Skeletal muscle satellite cell (primary cell): ENCODE measurements around the gene LRIG1.

ENCODE experiments used
- H3K27me3 ChIP-seq: 2 replicates; pipeline ENCODE4 v1.7.0; 2013; ENCODE audit warnings: low read length; ENCODE audit not compliant: control insufficient read depth, insufficient read depth
- H3K36me3 ChIP-seq: 2 replicates; pipeline ENCODE4 v1.7.0; 2013; ENCODE audit warnings: mild to moderate bottlenecking, control low read depth, low read length; ENCODE audit not compliant: insufficient read depth
- H3K4me1 ChIP-seq: 2 replicates; pipeline ENCODE4 v1.7.0; 2013; ENCODE audit warnings: low read length; ENCODE audit not compliant: control insufficient read depth, insufficient read depth
- H3K4me2 ChIP-seq: 2 replicates; pipeline ENCODE4 v1.7.0; 2013; ENCODE audit warnings: mild to moderate bottlenecking, low read length
- H3K4me3 ChIP-seq: 2 replicates; pipeline ENCODE4 v1.7.0; 2013; ENCODE audit warnings: low read length
- H3K9ac ChIP-seq: 2 replicates; pipeline ENCODE4 v1.7.0; 2013; ENCODE audit warnings: mild to moderate bottlenecking, low read depth, low read length, moderate library complexity
- H3K9me3 ChIP-seq: replicated peaks from 2 replicates; pipeline ENCODE4 v1.7.0; 2013; ENCODE audit warnings: mild to moderate bottlenecking, control low read depth, low read length

The LRIG1 gene

DNA sequence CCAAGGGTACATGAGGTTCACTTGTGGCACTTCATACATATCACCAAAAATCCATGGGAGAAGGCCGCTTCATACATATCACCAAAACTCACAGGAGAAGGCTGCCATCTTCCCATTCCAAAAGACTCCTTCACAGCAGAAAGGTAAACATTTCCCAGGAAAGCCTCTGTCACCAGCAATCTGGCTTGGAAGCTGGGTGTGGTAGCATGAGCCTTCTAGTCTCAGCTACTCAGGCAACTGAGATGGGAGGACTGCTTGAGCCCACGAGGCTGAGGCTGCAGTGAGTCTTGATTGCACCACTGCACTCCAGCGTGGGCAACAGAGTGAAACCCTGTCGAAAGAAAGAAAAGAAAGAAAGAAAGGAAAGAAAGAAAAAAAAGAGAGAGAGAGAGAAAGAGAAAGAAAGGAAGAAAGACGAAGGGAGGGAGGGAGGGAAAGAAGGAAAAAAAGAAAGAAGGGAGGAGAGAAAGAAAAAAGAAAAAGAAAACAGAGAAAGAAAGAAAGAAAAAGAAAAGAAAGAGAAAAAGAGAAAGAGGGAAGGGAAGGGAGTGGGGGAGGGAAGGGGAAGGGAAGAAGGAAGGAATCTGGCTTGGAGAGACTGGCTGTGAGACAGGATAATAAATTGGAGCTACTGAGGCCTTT lies 7.2 kb downstream of the LRIG1 start:
- Histone ChIP-seq H3K36me3 (no peaks in the 10 kb centered on the region), H3K4me1 (no peaks in the 10 kb centered on the region), H3K27me3 (peaks cover 26% of the 10 kb centered on the region), H3K9me3 (no peaks in the 10 kb centered on the region), H3K9ac (no peak overlapping the region), H3K4me2 (no peak overlapping the region), H3K4me3 (no peak overlapping the region)

DNA sequence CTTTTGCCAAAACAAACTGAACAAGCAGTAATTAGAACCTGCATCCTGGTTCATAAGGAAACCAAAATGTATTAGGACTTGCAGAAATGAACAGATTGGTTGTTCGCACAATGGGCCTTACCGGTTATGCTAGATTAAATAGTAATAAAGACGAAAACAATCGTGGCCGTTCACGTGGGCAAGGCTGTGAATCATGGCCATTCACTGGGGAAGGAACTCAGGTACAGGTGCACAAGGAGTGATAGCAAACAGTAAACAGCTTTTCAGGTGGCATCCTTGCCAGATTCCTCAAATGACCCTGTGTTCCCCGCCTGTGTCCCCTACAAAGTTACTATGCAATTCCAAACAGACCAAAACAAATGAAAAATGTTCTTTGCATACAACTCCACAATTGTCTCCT lies 8.2 kb downstream of the LRIG1 start:
- Histone ChIP-seq H3K9ac (no peak overlapping the region), H3K9me3 (no peaks in the 10 kb centered on the region), H3K4me1 (no peaks in the 10 kb centered on the region), H3K27me3 (peaks cover 18% of the 10 kb centered on the region), H3K36me3 (no peaks in the 10 kb centered on the region), H3K4me3 (no peak overlapping the region), H3K4me2 (no peak overlapping the region)

DNA sequence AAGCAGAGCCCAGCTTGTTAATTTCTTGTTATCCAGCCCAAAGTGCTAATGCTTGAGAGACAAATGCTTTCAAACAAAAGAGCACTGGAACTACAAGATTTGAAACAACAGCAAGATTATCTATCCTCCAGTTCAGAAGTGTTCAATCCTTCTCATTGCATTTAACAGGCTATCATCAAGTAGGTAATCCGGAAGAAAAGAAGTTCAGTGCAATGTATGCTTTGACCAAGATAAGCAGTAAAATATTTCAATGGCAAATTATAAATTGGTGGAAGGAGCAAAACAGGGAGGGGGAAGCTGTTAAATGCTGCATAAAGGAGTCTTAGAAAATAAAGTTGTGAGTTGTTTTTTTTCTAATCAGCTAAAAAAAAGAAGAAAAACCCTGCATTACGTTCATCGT lies 8.8 kb downstream of the LRIG1 start:
- Histone ChIP-seq H3K36me3 (no peaks in the 10 kb centered on the region), H3K4me2 (no peak overlapping the region), H3K4me1 (peaks cover 5% of the 10 kb centered on the region), H3K9ac (no peak overlapping the region), H3K27me3 (peaks cover 18% of the 10 kb centered on the region), H3K9me3 (no peaks in the 10 kb centered on the region), H3K4me3 (no peak overlapping the region)

DNA sequence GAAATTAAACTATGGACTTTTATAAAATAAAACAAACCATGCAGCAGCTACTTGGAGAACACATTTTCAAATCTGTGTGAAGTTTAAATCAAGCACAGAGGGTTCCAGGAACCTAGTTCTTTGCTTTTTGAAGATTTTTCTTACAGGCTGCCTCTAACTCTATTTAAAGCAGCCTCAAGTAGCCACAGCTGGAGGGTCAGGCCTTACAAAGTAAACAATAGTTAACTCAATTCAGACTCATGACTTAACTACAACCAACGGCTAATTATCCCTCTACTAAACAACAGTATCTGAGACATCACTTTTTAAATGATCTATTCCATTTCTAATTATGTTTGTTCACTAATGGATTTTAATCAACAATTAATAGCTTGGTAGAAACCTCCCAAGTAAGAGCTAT lies 9.8 kb downstream of the LRIG1 start:
- peaks cover 15% of the 10 kb centered on the region for H3K27me3 ChIP-seq
- H3K4me1 ChIP-seq: peaks cover 14% of the 10 kb centered on the region
- H3K9me3 ChIP-seq: no peaks in the 10 kb centered on the region
- H3K9ac ChIP-seq: no peak overlapping the region
- no peak overlapping the region for H3K4me3 ChIP-seq
- no peaks in the 10 kb centered on the region for H3K36me3 ChIP-seq
- H3K4me2 ChIP-seq: no peak overlapping the region

DNA sequence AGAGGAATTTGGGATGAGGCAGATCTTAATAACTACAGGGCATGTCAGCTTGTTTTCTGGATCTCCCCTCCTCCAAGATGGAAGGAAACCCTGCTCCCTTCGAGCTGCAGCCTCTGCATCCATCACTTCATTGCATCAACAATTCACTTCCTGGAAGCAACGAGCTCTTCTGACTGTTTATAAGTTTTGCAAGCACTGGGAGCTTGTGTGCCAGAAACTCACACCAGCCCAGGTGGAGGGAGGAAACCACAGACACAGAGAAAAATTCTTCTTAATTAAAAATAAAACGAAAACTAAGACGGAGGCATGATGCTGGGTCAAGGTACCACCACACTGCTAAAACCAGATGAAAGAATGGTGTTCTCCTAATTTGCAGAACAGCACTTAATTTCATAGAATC lies 10.6 kb downstream of the LRIG1 start:
- H3K4me1 ChIP-seq: peaks cover 14% of the 10 kb centered on the region
- no peak overlapping the region for H3K4me2 ChIP-seq
- peaks cover 7% of the 10 kb centered on the region for H3K27me3 ChIP-seq
- no peaks in the 10 kb centered on the region for H3K36me3 ChIP-seq
- H3K9ac ChIP-seq: no peak overlapping the region
- no peak overlapping the region for H3K4me3 ChIP-seq
- H3K9me3 ChIP-seq: no peaks in the 10 kb centered on the region

DNA sequence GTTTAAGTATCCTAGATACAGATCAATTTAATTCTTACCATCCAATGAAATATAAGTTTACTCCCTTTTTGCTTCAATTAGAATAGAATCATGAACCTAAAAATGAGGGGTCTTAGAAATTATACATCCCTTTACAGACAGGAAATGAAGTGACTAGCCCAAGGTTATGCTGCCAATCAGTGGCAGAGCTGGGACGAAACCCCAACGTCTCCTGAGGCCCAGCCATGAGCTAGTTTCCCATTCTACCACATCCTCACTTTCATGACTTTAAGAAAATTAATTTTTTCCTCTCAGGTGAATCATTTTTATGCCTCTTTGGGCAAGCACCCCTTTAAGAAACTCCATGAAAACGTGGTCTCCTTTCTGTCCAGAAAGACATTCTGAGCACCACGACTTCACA lies 11.2 kb downstream of the LRIG1 start:
- Histone ChIP-seq H3K36me3 (no peaks in the 10 kb centered on the region), H3K4me2 (no peak overlapping the region), H3K4me3 (no peak overlapping the region), H3K9me3 (no peaks in the 10 kb centered on the region), H3K4me1 (peaks cover 14% of the 10 kb centered on the region), H3K27me3 (peaks cover 7% of the 10 kb centered on the region), H3K9ac (no peak overlapping the region)

DNA sequence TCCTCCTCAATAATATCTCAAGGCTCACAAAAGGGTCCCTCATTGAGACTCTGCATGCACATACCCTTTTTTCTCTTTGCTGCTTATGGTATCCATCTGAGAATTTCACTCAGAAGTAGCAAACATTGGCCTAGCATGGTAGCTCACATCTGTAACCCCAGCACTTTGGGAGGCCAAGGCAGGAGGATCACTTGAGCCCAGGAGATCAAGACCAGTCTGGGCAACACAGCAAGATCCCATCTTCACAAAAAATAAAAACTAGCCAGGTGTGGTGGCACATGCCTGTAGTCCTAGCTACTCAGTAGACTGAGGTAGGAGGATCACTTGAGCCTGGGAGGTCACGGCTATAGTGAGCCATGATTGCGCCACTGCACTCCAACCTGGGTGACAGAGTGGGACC lies 11.7 kb downstream of the LRIG1 start:
- Histone ChIP-seq H3K4me3 (no peak overlapping the region), H3K4me2 (no peak overlapping the region), H3K9me3 (no peaks in the 10 kb centered on the region), H3K27me3 (peaks cover 4% of the 10 kb centered on the region), H3K4me1 (peaks cover 14% of the 10 kb centered on the region), H3K9ac (no peak overlapping the region), H3K36me3 (no peaks in the 10 kb centered on the region)

DNA sequence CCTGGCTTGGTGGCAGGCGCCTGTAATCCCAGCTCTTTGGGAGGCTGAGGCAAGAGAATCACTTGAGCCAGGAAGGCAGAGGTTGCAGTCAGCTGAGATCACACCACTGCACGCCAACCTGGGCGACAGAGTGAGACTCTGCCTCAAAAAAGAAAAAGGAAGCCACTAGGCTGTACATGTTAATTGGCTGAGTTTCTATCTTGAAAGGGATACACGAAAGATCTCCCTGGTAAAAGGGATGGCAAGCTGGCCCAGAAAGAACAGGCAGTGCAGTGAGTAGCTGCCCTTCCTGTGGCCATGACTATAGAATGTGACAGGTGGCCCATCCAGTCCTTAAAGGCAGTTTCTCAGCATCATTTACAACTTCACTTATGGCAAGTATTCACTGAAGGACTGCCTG lies 12.3 kb downstream of the LRIG1 start:
- no peak overlapping the region for H3K4me2 ChIP-seq
- no peaks in the 10 kb centered on the region for H3K9me3 ChIP-seq
- H3K4me1 ChIP-seq: peaks cover 15% of the 10 kb centered on the region
- H3K27me3 ChIP-seq: peaks cover 5% of the 10 kb centered on the region
- no peak overlapping the region for H3K4me3 ChIP-seq
- H3K36me3 ChIP-seq: no peaks in the 10 kb centered on the region
- no peak overlapping the region for H3K9ac ChIP-seq

DNA sequence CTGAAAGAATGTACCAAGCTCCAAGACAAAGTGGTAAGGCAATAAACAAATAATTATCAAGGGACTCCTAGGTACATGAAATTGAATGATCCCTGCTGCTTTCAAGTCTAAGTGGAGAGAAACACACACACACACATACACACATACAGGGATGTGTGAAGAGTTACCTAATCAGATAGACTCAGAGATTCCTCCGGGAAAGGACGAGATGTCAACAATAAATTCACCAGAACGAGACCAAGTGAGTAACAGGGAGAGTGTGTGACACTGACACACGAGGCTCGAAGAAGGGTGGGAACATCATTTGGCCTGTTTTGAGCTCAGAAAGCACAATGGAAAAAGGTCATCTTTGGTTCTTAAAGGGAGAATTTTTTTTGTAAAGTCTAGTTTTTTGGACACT lies 13.4 kb downstream of the LRIG1 start:
- H3K9ac ChIP-seq: no peak overlapping the region
- peaks cover 21% of the 10 kb centered on the region for H3K4me1 ChIP-seq
- no peaks in the 10 kb centered on the region for H3K36me3 ChIP-seq
- H3K4me2 ChIP-seq: no peak overlapping the region
- H3K27me3 ChIP-seq: peaks cover 5% of the 10 kb centered on the region
- H3K4me3 ChIP-seq: no peak overlapping the region
- H3K9me3 ChIP-seq: no peaks in the 10 kb centered on the region

DNA sequence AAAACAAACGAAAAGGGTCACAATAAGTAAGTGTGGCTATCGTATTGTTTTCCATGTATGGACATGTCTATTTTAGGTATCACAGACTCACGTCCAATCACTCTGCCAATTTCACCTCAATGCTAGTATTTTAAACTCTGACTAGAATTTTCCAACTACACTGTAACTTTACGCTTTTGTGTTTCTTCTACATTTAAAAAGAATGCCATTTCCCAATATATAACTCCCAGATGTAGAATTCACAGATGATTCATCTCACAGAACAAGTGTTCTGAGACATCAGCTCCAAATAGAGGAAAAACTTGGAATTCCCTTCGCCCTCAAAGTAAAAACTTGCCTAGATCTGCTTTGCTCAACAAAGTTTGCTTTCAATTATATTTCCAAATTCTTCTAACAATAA lies 14.2 kb downstream of the LRIG1 start:
- Histone ChIP-seq H3K27me3 (peaks cover 5% of the 10 kb centered on the region), H3K36me3 (no peaks in the 10 kb centered on the region), H3K4me3 (no peak overlapping the region), H3K4me1 (peaks cover 21% of the 10 kb centered on the region), H3K4me2 (no peak overlapping the region), H3K9me3 (no peaks in the 10 kb centered on the region), H3K9ac (no peak overlapping the region)

DNA sequence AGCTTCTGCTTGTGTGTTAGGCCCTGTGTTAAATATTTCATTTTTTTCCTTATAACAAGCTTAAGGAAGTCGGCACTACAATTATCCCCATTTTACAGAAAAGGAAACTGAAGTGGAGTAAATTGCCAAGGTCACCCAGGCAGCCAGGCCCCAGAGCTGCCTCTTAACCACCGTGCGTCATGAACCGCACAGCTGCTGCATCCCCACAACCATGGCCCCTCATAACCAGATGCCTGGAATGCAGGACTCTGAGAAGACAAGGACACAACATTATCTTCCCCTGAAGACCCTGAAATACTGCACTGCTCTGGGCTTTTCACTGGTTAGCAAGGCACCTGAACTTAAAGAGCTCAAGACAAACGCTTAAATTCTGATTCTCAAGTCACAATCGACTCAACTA lies 14.6 kb downstream of the LRIG1 start:
- Histone ChIP-seq H3K4me2 (no peak overlapping the region), H3K27me3 (peaks cover 5% of the 10 kb centered on the region), H3K4me3 (no peak overlapping the region), H3K9ac (no peak overlapping the region), H3K9me3 (no peaks in the 10 kb centered on the region), H3K4me1 (peaks cover 21% of the 10 kb centered on the region), H3K36me3 (no peaks in the 10 kb centered on the region)

DNA sequence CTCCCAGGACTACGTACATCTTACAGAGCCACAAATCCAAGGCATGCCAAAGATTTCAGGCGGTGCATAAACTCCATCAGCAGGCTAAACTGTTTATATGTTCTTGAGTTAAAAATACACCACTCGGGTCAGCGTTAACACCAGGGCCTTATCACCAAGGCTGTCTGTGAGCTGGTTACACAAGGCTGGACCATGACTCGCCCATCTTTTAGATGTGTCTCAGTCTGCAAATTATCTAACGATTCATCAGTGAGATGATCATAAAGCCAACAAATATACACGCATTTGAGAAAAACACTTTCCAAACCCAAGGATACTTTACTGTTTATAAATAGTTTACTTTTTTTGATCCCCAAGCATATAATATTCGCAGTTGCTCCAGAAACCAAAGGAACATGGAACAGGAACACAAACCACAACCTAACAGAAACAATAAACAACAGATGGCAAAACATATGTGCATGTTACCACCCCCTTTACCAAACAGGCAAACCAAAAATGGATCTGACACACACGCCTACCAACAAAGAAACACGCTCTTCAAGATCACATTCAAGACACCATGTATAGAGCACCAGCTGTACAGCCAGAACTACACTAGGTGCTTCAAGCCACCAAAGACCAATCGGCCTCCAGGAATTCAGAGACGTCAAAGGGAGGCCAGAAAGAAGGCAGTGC lies 15.4 kb downstream of the LRIG1 start:
- H3K9ac ChIP-seq: no peak overlapping the region
- H3K9me3 ChIP-seq: no peaks in the 10 kb centered on the region
- H3K4me2 ChIP-seq: no peak overlapping the region
- H3K36me3 ChIP-seq: no peaks in the 10 kb centered on the region
- peaks cover 5% of the 10 kb centered on the region for H3K27me3 ChIP-seq
- no peak overlapping the region for H3K4me3 ChIP-seq
- H3K4me1 ChIP-seq: peaks cover 21% of the 10 kb centered on the region
